Ramos (cell line): Measurements from ENCODE around the gene NTSR1.

Experiments used
- in situ Hi-C: fragments of 300-500 bp; cut with MboI; formaldehyde crosslinking; loops from one replicate; pipeline ENCODE4 v1.14.3; 2022; ENCODE audit warnings: low sequenced_read_pairs; ENCODE audit not compliant: unreplicated experiment

Gene NTSR1

DNA sequence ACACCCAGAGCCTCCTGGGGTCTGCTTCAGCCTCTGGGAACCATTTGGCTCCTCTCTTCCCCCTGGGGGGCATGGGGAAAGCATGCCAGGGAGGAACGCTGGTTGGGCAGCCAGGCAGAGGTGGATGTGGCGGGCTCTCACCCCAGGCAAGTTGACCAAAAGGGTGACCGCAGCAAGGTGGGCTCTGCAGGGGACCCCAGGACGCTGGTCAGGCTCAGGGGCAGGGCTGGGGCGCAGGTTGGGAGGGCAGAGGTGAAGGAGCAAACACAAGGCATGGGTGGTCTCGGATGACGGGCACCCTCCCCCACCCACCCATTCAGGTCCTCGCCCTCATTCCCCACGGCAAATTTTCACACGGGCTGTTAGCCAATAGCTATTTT lies 57.4 kb downstream of the NTSR1 start:
- in situ Hi-C loops: no loop called here

DNA sequence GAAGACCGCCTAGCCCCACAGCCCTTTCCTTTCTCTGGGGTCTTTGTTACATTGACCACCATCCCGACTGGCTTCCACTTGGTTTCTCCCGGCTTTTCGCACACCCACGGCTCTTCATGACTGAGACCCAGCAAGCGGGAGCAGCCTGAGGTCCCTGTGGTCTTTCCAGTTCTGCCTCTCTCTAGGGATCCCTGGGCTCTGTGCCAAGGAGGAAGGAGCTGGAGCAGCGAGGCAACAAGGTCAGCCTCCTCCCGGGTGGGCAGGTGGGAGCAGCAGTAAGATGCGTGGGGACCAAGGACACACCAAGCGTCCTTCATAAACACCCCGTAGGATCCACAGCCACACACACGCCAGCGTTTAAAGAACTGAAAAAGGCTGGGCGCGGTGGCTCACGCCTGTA lies 58.1 kb downstream of the NTSR1 start:
- in situ Hi-C loops: no loop called here

GRCh38 chr20:62768234-62768546 lies 59.6 kb downstream of the NTSR1 start:
- in situ Hi-C loops: no loop called here

GRCh38 chr20:62768551-62769287 lies 60.1 kb downstream of the NTSR1 start:
- in situ Hi-C loops: no loop called here

- in situ Hi-C loops: no loop called here
These were observed 60.9 kb downstream of the NTSR1 start for GRCh38 chr20:62769346-62770071.

GRCh38 chr20:62770111-62770910 lies 61.7 kb downstream of the NTSR1 start:
- in situ Hi-C loops: no loop called here

DNA sequence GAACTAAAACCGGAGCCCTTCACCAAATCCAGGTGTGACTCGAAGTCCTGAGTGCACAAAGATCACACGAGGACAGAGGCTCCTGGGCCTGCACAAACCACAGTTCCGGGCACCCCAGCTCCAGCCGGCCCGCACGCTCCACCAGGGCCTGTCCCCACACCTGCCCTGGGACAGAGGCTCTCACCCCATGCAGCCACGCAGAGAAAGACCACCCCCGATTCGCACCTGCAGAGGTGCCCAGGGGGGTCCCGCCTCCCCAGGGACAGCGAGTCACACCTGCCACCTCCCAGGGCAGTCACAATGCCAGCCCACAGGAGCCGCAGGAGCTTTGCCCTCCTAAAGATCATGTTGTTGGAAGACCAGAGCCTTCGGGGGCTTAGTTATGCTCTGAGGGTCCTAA lies 62.3 kb downstream of the NTSR1 start:
- in situ Hi-C loops: no loop called here

DNA sequence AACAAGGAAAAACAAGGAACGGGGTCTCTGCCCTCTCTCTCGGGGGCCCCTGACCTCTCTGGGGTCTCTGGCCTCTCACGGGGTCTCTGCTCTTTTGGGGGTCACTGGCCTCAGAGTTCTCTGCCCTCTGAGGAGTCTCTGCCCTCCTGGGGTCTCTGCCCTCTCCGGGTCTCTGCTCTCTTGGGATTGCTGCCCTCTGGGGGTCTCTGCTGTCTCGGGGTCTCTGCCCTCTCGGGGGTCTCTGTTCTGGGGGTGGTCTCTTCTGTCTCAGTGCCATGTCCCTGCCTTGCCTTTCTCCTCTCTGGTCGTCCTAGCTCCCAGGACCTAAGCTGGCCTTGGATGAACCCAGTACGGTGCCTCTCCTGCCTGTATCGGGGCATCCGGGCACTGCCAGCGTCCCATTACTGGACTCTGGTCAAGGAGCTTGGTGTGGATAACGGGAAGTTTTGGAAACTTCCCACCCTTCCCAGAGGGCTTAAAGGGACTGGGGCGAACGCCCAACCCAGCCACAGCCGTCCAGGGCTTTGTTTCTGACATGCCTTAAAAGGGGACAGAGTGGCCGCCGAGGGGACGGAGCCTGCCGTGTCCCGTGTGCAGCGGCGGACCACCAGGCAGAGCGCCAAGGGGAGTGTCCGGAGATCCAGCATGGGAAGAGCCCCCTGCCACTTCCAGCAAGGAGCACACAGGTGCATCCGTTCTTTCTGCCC lies 62.9 kb downstream of the NTSR1 start:
- in situ Hi-C loops: no loop called here

- in situ Hi-C loops: no loop called here
These were observed 63.5 kb downstream of the NTSR1 start for GRCh38 chr20:62772103-62772611.

- in situ Hi-C loops: no loop called here
These were observed 64.0 kb downstream of the NTSR1 start for GRCh38 chr20:62772619-62772989.

- in situ Hi-C loops: no loop called here
These were observed 64.6 kb downstream of the NTSR1 start for GRCh38 chr20:62772990-62773844.

DNA sequence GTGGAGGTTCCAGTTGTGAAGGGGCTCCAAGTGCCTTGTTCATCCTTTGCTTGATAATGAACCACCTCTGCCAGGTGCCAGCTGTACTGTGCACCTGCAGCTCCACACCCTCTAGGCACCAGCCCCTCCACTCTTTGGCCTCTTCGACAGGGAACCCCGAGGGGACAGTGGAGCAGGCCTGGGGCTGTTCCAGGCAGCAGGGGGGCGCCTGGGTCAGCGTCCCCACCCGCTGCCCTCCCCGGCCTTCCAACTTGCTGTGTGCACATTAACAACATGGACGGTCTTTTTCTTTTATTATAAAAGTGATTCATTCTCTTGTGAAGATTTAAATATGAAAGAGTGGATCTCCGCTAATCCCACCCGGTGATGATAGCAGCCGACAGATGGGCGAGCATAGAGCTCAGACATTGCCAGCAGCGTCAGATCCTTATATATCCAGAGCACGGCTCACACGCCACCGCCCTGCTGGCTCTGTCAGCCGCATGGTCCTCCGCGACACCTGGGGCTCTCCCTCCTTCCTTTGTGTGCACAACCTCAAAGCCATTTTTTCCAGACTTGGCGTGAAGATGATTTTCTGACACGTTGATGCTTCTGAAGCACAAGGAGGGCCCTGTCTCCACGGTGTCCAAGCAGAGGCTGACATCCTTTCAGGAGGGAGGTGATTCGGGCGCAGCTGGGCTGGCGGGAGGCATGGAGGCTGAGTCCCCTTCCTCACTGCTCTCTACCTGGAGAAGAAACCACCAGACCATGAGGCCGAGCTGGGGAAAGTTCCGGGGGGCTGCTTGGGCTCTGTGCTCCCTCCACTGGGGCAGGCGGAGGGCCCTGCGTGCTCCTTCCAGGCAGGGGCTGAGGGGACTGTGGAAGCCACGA lies 65.4 kb downstream of the NTSR1 start:
- in situ Hi-C loops: no loop called here

DNA sequence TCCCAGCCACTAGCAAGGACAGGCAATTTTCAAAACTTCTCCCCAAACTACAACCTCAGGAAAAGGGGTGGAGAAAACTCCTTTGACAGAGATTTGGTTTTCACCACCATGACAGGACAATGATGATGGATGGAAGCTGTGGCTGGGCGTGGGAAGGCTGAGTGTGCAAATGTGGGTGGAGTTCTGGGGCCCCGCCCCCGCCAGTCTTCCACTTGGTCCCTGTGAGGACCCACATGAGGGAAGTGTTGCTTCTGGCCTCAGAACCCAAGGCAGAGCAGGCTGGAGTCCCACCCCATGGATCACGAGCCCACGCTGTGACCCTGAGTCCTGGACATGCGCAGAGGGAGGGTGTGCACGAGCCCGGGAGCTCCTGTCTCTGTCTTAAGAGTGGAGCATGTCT lies 66.1 kb downstream of the NTSR1 start:
- in situ Hi-C loops: no loop called here

GRCh38 chr20:62775206-62775605 lies 66.6 kb downstream of the NTSR1 start:
- in situ Hi-C loops: no loop called here

DNA sequence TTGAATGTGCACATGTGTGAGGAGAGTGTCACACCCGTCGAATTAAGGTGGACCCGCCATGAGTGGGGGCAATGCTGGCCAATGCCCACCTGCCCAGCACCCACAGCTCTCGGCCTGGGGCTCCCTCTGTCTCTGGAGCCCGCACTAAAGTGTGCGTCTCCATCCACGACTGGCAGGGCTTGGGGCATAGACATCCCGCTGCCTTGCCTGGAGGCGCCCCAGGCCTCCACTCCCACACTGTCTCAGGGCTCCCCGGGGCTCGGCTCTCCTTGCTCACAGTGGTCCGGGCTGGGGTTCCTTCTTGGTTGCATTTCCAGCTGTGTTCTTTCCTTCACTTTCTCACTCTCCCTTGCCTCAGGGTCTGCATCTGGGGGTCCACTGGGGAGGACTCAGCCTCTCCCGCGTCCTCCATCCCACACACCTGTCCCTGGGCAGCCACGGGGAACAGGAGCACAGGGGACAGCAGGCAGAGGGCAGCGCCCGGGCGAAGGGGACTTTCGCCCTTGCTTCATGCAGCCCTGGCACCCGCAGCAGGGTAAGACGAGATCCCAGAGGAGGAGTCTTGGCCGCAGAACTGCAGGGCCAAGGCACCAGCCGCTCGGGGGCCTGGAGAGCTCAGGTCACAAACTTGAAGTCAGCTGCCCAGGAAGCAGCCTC lies 67.5 kb downstream of the NTSR1 start:
- in situ Hi-C loops: no loop called here

DNA sequence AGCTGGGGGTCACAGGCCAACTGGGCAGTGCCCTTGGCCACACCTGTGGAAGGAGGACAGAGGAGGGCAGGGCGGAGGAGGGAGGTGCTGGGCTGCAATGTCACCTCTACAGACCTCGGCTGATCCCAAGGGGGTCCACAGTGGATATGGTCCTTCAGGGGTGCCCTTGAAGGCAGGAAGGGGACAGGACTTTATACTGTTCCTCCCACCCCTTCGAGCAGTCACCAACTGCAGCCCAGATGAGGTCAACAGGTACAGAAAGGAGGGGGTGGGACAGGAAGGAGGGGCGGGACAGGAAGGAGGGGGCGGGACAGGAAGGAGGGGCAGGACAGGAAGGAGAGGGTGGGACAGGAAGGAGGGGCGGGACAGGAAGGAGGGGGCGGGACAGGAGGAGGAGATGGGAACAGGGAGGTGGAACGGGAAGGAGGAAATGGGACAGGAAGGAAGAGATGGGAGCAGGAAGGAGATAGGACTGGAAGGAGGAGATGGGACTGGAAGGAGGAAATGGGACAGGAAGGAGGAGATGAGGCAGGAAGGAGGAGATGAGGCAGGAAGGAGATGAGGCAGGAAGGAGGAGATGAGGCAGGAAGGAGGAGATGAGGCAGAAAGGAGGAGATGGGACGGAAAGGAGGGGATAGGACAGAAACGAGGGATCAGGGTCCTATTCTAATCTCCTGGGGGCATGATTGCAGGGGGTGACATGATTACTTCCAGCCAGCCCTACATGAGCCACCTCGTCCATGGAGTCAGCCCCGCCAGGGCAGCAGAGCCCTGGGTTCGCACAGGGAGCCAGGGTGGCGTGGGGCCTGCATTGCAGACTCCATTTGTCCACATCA lies 68.3 kb downstream of the NTSR1 start:
- in situ Hi-C loops: no loop called here

DNA sequence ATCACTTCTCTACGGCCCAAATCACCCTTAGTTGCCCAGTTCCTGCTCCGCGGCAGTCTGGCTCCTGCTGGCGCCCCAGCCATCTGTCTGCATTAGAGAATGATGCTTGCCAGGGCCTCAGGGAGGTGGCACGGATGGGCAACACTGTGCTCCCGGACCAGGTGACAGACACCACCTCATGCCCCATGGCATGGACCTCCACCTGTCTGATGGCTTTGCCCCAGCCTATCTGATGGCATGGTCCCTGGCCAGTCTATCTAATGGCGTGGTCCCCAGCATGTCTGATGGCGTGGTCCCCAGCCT lies 68.8 kb downstream of the NTSR1 start:
- in situ Hi-C loops: no loop called here

GRCh38 chr20:62778058-62778457 lies 69.4 kb downstream of the NTSR1 start:
- in situ Hi-C loops: no loop called here
